Uterus (tissue), 2 donors: ENCODE measurements around the gene ACTL7B.

Experiments
- POLR2A ChIP-seq, 2 donors: fragments of 450-650 bp; IDR thresholded peaks; one replicate each; pipeline ENCODE4 v1.6.1; 2016; ENCODE audit warnings: antibody characterized with exemption in 2 of 2, mild to moderate bottlenecking in 1 of 2, moderate library complexity in 1 of 2
- TF ChIP-seq, protein P1 (sequence below), 4 experiments: fragments of 200-600 bp in 2 of 4; fragments of 450-650 bp in 2 of 4; sonication (generic) in 2 of 4; IDR thresholded peaks; one replicate each; pipeline ENCODE4 v1.5.1; 2016 to 2019; ENCODE audit warnings: antibody characterized with exemption in 4 of 4, mild to moderate bottlenecking in 2 of 4, moderate library complexity in 1 of 4

DNA sequence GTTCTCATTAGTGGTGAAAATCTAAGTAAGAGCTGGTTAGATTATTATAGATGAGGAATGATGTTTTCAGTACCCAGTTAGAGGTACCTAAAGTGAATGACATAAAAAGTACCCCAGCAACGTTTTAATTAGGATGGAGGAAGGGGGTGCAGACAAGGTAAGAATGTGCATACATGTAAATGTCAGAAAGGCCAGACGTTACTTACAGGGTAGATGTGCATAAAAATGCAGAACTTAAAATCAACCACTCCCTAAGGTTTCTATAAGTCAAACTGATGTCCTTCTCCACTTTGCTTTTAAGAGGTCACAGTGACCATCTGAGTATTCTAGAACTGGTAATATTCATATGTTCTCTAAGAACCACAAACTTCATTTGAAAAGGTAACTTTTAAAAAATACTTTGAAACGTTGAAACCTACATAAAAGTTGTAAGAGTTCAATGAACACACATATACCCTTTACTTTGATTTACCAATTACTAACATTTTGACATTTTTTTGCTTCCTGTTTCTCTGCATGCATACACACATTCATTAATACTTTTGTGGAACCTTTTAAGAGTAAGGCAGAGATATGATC is 25.0 kb upstream of the ACTL7B start:
- no peak for TF ChIP-seq POLR2A (IDR thresholded peaks at IDR 0.05)
- TF ChIP-seq, protein P1, sequence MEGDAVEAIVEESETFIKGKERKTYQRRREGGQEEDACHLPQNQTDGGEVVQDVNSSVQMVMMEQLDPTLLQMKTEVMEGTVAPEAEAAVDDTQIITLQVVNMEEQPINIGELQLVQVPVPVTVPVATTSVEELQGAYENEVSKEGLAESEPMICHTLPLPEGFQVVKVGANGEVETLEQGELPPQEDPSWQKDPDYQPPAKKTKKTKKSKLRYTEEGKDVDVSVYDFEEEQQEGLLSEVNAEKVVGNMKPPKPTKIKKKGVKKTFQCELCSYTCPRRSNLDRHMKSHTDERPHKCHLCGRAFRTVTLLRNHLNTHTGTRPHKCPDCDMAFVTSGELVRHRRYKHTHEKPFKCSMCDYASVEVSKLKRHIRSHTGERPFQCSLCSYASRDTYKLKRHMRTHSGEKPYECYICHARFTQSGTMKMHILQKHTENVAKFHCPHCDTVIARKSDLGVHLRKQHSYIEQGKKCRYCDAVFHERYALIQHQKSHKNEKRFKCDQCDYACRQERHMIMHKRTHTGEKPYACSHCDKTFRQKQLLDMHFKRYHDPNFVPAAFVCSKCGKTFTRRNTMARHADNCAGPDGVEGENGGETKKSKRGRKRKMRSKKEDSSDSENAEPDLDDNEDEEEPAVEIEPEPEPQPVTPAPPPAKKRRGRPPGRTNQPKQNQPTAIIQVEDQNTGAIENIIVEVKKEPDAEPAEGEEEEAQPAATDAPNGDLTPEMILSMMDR (IDR thresholded peaks at IDR 0.05) = no peak
